Panc1 (cell line): Measurements from ENCODE around the gene C19orf47. TPM values are rescaled to one million over a fixed set of nuclear protein-coding genes. Genes with fewer than 3 reads are reported as not detected.

ENCODE experiments used
- ATAC-seq: fragments of 200-7000 bp; cut with Tn5 transposase; 2 replicates; pipeline ENCODE4 v1.9.1; 2020; ENCODE audit warnings: mild to moderate bottlenecking, moderate library complexity
- BruUV-seq: library from RNA; stranded (reverse); fragments of 400-500 nt; replicated peaks from 2 replicates; lab custom pipeline; 2021; lab: Mats Ljungman, UMichigan
- CTCF ChIA-PET: fragments of 300-600 bp; sonication (Branson Sonifier 250); formaldehyde crosslinking; loops from one replicate; lab custom pipeline; 2022; ENCODE audit warnings: antibody characterized with exemption; lab: Charles Lee
- POLR2A ChIA-PET: fragments of 300-600 bp; sonication (Branson Sonifier 250); formaldehyde crosslinking; loops from one replicate; lab custom pipeline; 2022; ENCODE audit warnings: antibody characterized with exemption; lab: Charles Lee
- DNase-seq: peaks from one replicate; pipeline ENCODE4 v3.0.0-alpha.2; 2010; ENCODE audit warnings: low read depth, low spot score
- H3K27ac ChIP-seq: 2 replicates; pipeline ENCODE4 v1.5.1; 2011; ENCODE audit warnings: mild to moderate bottlenecking, low read length, inconsistent platforms
- H3K27me3 ChIP-seq: fragments of 200-500 bp; sonication (Bioruptor generic); 2 replicates; pipeline ENCODE4 v1.6.0; 2014; ENCODE audit warnings: low read length, inconsistent platforms; ENCODE audit not compliant: control insufficient read depth, insufficient read depth
- H3K36me3 ChIP-seq: fragments of 200-500 bp; sonication (Bioruptor generic); 2 replicates; pipeline ENCODE4 v1.5.1; 2014; ENCODE audit warnings: inconsistent platforms, mild to moderate bottlenecking, low read length, moderate library complexity; ENCODE audit not compliant: control insufficient read depth, insufficient read depth
- H3K4me1 ChIP-seq: 2 replicates; pipeline ENCODE4 v1.5.1; 2011; ENCODE audit warnings: inconsistent platforms, mild to moderate bottlenecking, low read length, moderate library complexity; ENCODE audit not compliant: control insufficient read depth, insufficient read depth
- H3K4me3 ChIP-seq, 2 experiments: 2 replicates each; pipeline ENCODE4 v1.5.1; 2011 to 2012; ENCODE audit warnings: low read depth in 2 of 2, low read length in 2 of 2, mild to moderate bottlenecking in 2 of 2, inconsistent platforms in 1 of 2, moderate library complexity in 1 of 2
- H3K9me3 ChIP-seq: fragments of 200-500 bp; sonication (Bioruptor generic); 2 replicates; pipeline ENCODE4 v1.5.1; 2014; ENCODE audit warnings: low read depth, mild to moderate bottlenecking, inconsistent platforms, low read length, moderate library complexity; ENCODE audit not compliant: control insufficient read depth, insufficient read depth
- CTCF ChIP-seq: fragments of 450-650 bp; IDR thresholded peaks from 2 replicates; pipeline ENCODE4 v1.5.1; 2017; ENCODE audit warnings: mild to moderate bottlenecking
- POLR2AphosphoS5 ChIP-seq: IDR thresholded peaks from 2 replicates; pipeline ENCODE4 v1.6.1; 2012; ENCODE audit warnings: mild to moderate bottlenecking, low read depth, low read length, moderate library complexity
- REST ChIP-seq, 2 experiments: IDR thresholded peaks; 2 replicates each; pipeline ENCODE4 v1.6.1; 2011 to 2012; ENCODE audit warnings: low read depth in 2 of 2, control low read depth in 1 of 2, low read length in 1 of 2, mild to moderate bottlenecking in 1 of 2, moderate library complexity in 1 of 2; ENCODE audit not compliant: insufficient read depth in 1 of 2
- SIN3A ChIP-seq: IDR thresholded peaks from 2 replicates; pipeline ENCODE4 v1.6.1; 2012; ENCODE audit warnings: low read depth, mild to moderate bottlenecking, low read length, moderate library complexity, borderline replicate concordance; ENCODE audit not compliant: insufficient read depth
- TCF7L2 ChIP-seq: IDR thresholded peaks from 2 replicates; pipeline ENCODE4 v1.6.1; 2011; ENCODE audit warnings: mild to moderate bottlenecking, low read depth, low read length, inconsistent platforms
- in situ Hi-C: cut with HindIII; loops from 2 replicates; pipeline ENCODE4 v1.10.0; 2016; ENCODE audit warnings: low sequenced_read_pairs, low pct_unique_long_range_greater_than_20kb
- intact Hi-C: fragments of 100-400 bp; cut with micrococcal nuclease; formaldehyde crosslinking; loops from one replicate; pipeline ENCODE4 v1.10.0; 2022; ENCODE audit not compliant: unreplicated experiment
- total RNA-seq: library from RNA; stranded (reverse); gene quantifications from one replicate; pipeline ENCODE4 v1.2.1, GENCODE V29; 2021; ENCODE audit not compliant: unreplicated experiment

C19orf47 gene
- total RNA-seq, 1 experiment from 2014 or later = 29.0 TPM

- DNase-seq (no peak), ATAC-seq (no peak)
- CTCF ChIA-PET = interaction anchor here (0.6 to 26.0 kb wide), 7 partner anchors 14 to 1684 kb away, joined by 3 to 498 read pairs (median 5); no protein-coding TSS in a partner anchor
- POLR2A ChIA-PET = interaction anchor here (0.6 to 1.9 kb wide), 2 partner anchors 12 to 178 kb away, joined by 9 to 17 read pairs; no protein-coding TSS in a partner anchor
- Histone ChIP-seq H3K4me1 (no peaks in the 10 kb centered on the region), H3K4me3 (no peak overlapping the region), H3K9me3 (no peaks in the 10 kb centered on the region), H3K27ac (no peak overlapping the region), H3K27me3 (peaks cover 3% of the 10 kb centered on the region; the same call in 1 of the 2 replicates), H3K36me3 (no peaks in the 10 kb centered on the region)
- in situ Hi-C loops (no loop called here), intact Hi-C loops (no loop called here)
- TF ChIP-seq REST (IDR thresholded peaks at IDR 0.05; ENCODE audit: insufficient read depth in 1 of 2, low read depth in 2 of 2, low read length in 1 of 2) (no peak), CTCF (no peak), SIN3A (no peak), POLR2AphosphoS5 (no peak), TCF7L2 (no peak)
- BruUV-seq = TSS peak; percentile 45
These were observed 27.1 kb downstream of the C19orf47 start for GRCh38 chr19:40321076-40321475.

- Histone ChIP-seq H3K27ac (no peak overlapping the region), H3K27me3 (peaks cover 3% of the 10 kb centered on the region; the same call in 1 of the 2 replicates), H3K9me3 (no peaks in the 10 kb centered on the region), H3K36me3 (no peaks in the 10 kb centered on the region), H3K4me3 (no peak overlapping the region), H3K4me1 (no peaks in the 10 kb centered on the region)
- ChIA-PET CTCF (interaction anchor here (0.5 to 26.0 kb wide), 12 partner anchors 14 to 1686 kb away, joined by 3 to 498 read pairs (median 4); partner anchors contain the start of gene DLL3), POLR2A (interaction anchor here (0.7 to 1.3 kb wide), 4 partner anchors 15 to 1701 kb away, joined by 4 to 11 read pairs (median 5); no protein-coding TSS in a partner anchor)
- BruUV-seq = no TSS peak
- TF ChIP-seq REST (IDR thresholded peaks at IDR 0.05; ENCODE audit: insufficient read depth in 1 of 2, low read depth in 2 of 2, low read length in 1 of 2) (no peak), SIN3A (no peak), TCF7L2 (no peak), CTCF (no peak), POLR2AphosphoS5 (no peak)
- DNase-seq (no peak), ATAC-seq (peak; percentile 1; the same call in 1 of the 2 replicates)
- intact Hi-C loops = no loop called here
- in situ Hi-C loops = no loop called here
These were observed 27.6 kb downstream of the C19orf47 start for GRCh38 chr19:40320558-40320935.
